ENCODE measurements around the gene SPRY1. TPM values are rescaled to one million over a fixed set of nuclear protein-coding genes. Genes with fewer than 3 reads are reported as not detected.

SPRY1 gene
- total and polyA plus RNA-seq, 2 of the 8 experiments (the other 6 are each of a cell fraction or from before 2014, with no cell fraction given) = 11.7 to 56.2 TPM

DNA sequence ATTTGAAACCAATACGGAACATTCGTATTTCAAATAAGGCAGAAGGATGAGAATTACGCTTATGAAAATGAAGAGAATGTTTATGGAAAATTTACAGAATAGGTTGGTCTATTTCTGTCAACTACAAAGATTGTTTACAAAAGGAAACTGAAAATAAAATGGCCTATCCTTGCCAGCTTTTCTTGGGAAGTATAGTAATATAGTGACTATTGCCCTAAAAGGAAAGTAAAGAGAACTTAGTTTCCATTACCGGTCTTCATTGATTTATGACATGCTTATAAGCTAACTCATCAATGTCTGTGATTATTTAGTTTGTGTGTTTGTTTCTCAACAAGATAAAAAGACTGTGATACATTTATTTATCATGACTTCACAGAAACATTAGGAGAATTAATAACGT, 2.9 kb upstream of the SPRY1 start:
- no peak overlapping the region for H2BK12ac ChIP-seq (ENCODE audit: low read depth, low read length)
- no peak overlapping the region for H2AFZ ChIP-seq (ENCODE audit: low read length)
- H3K4me1 ChIP-seq (replicated peaks in 1 of 4; ENCODE audit: control insufficient read depth in 3 of 4, insufficient read depth in 4 of 4, low read length in 3 of 4) = peaks cover 0 to 5% (median 2%) of the 10 kb centered on the region in 4 experiments; a peak in 3 of 7 replicates
- no peak overlapping the region for H3K23ac ChIP-seq (ENCODE audit: insufficient read length)
- H3K9ac ChIP-seq (replicated peaks in 1 of 4; ENCODE audit: extremely low read depth in 1 of 4, low read depth in 3 of 4, low read length in 3 of 4) = no peak overlapping the region
- no peak overlapping the region for H2BK5ac ChIP-seq (ENCODE audit: low read depth, low read length)
- H3K79me1 ChIP-seq (ENCODE audit: low read depth, low read length) = no peaks in the 10 kb centered on the region
- H2AK5ac ChIP-seq (ENCODE audit: low read depth, low read length) = no peak overlapping the region
- H4K8ac ChIP-seq (ENCODE audit: extremely low read depth, insufficient read depth, low read length) = no peak overlapping the region
- no peak overlapping the region for H4K91ac ChIP-seq (replicated peaks; ENCODE audit: insufficient read length, low read length)
- no peak overlapping the region for H2BK120ac ChIP-seq (replicated peaks; ENCODE audit: low read depth, low read length)
- 83% methylated on average over 5 of the region's 5 CpGs; no CpG with 5 or more reads in 1 of the 2 experiments for WGBS, 2 experiments (ENCODE audit: extremely low coverage in 1 of 2, insufficient coverage in 1 of 2, insufficient read length in 1 of 2, insufficient replicate concordance in 2 of 2, low coverage in 1 of 2, low lambda C conversion rate in 2 of 2, missing lambda C conversion rate in 1 of 2)
- no peak overlapping the region for H3K4ac ChIP-seq (replicated peaks; ENCODE audit: insufficient read length, low read depth, low read length)
- H3K36me3 ChIP-seq (ENCODE audit: control insufficient read depth in 2 of 4, insufficient read depth in 4 of 4, low read length in 3 of 4) = no peaks in the 10 kb centered on the region
- peaks cover 0 to 12% of the 10 kb centered on the region in 2 experiments; a peak in 3 of 4 replicates for H3K79me2 ChIP-seq (ENCODE audit: control insufficient read depth in 1 of 2, insufficient read depth in 2 of 2, low read length in 2 of 2)
- H3K4me3 ChIP-seq (ENCODE audit: extremely low read depth in 1 of 4, insufficient read depth in 2 of 4, low read depth in 3 of 4, low read length in 4 of 4) = no peak overlapping the region
- CTCF ChIA-PET (ENCODE audit: partially characterized antibody) = interaction anchor here (0.7 to 2.9 kb wide), 5 partner anchors 10 to 266 kb away, joined by 3 to 8 read pairs (median 6); no protein-coding TSS in a partner anchor
- H4K5ac ChIP-seq (ENCODE audit: insufficient read length, low read depth, low read length) = no peak overlapping the region
- H4K20me1 ChIP-seq (replicated peaks in 1 of 2; ENCODE audit: control insufficient read depth in 1 of 2, insufficient read depth in 2 of 2, low read length in 2 of 2) = no peaks in the 10 kb centered on the region
- no peak overlapping the region for H2BK20ac ChIP-seq (ENCODE audit: low read length)
- no peak overlapping the region for H3K27ac ChIP-seq (ENCODE audit: low read depth, low read length)
- FAIRE-seq (no peak), DNase-seq (ENCODE audit: low read depth in 1 of 2, low spot score in 2 of 2) (no peak)
- H3K14ac ChIP-seq (ENCODE audit: insufficient read length) = no peak overlapping the region
- no peak overlapping the region for H3K56ac ChIP-seq (replicated peaks; ENCODE audit: insufficient read length, low read depth, low read length)
- no peak overlapping the region for H3K18ac ChIP-seq (ENCODE audit: extremely low read depth, low read length)
- no peaks in the 10 kb centered on the region for H3K9me3 ChIP-seq (ENCODE audit: insufficient read depth in 2 of 2, low read depth in 1 of 2, low read length in 1 of 2)
- H3K27me3 ChIP-seq (replicated peaks in 1 of 4; ENCODE audit: control insufficient read depth in 3 of 4, extremely low read depth in 1 of 4, insufficient read depth in 3 of 4, low read length in 3 of 4) = no peaks in the 10 kb centered on the region
- no peak overlapping the region for H3K4me2 ChIP-seq (ENCODE audit: insufficient read depth in 1 of 2, low read depth in 2 of 2, low read length in 2 of 2)
- TF ChIP-seq CEBPB (IDR thresholded peaks at IDR 0.05; ENCODE audit: low read depth, low read length) = no peak
- TF ChIP-seq SIRT6 (IDR thresholded peaks at IDR 0.05; ENCODE audit: low read length) = no peak
- TF ChIP-seq SP2 (IDR thresholded peaks at IDR 0.05; ENCODE audit: low read length) = no peak
- TF ChIP-seq TEAD4 (IDR thresholded peaks at IDR 0.05; ENCODE audit: low read depth, low read length) = no peak
- H3K23me2 ChIP-seq (ENCODE audit: low read depth, low read length) = peaks cover 3% of the 10 kb centered on the region; the same call in 1 of the 2 replicates
- H2BK15ac ChIP-seq (ENCODE audit: low read length) = no peak overlapping the region
- POLR2A ChIA-PET (ENCODE audit: partially characterized antibody) = no interaction called here
